Neural progenitor cell (in vitro differentiated cells): Measurements from ENCODE around the gene ANKRD33. TPM values are rescaled to one million over a fixed set of nuclear protein-coding genes. Genes with fewer than 3 reads are reported as not detected.
A peak's percentile ranks its signal among the peaks of the same experiment; 100 is the strongest.
"Not testable (repeated sequence)": the region's sequence is repeated elsewhere in the genome, so short reads cannot be mapped to it uniquely, and the experiment has no call there.

ENCODE experiments used
- DNase-seq: peaks from one replicate; pipeline ENCODE4 v3.0.0-alpha.2; 2016; ENCODE audit warnings: low spot score
- H2AFZ ChIP-seq: fragments of 200-600 bp; sonication (generic); replicated peaks from 2 replicates; pipeline ENCODE4 v1.6.1; 2016; ENCODE audit warnings: antibody characterized with exemption
- H3F3A ChIP-seq: fragments of 200-600 bp; sonication (generic); 2 replicates; pipeline ENCODE4 v1.6.1; 2016; ENCODE audit warnings: antibody characterized with exemption, low read depth
- H3K27ac ChIP-seq: fragments of 200-600 bp; sonication (generic); 2 replicates; pipeline ENCODE4 v1.5.1; 2016; ENCODE audit warnings: mild to moderate bottlenecking
- H3K27me3 ChIP-seq: fragments of 200-600 bp; sonication (generic); 2 replicates; pipeline ENCODE4 v1.6.1; 2016; ENCODE audit warnings: mild to moderate bottlenecking, moderate library complexity
- H3K36me3 ChIP-seq: fragments of 200-600 bp; sonication (generic); 2 replicates; pipeline ENCODE4 v1.5.1; 2016
- H3K4me1 ChIP-seq: fragments of 200-600 bp; sonication (generic); 2 replicates; pipeline ENCODE4 v1.6.1; 2016; ENCODE audit warnings: mixed run types
- H3K4me2 ChIP-seq: fragments of 200-600 bp; sonication (generic); 2 replicates; pipeline ENCODE4 v1.6.1; 2016
- H3K4me3 ChIP-seq: fragments of 200-600 bp; sonication (generic); 2 replicates; pipeline ENCODE4 v1.5.1; 2016
- H3K79me2 ChIP-seq: fragments of 200-600 bp; sonication (generic); 2 replicates; pipeline ENCODE4 v1.6.1; 2016; ENCODE audit warnings: low read depth
- H3K9ac ChIP-seq: fragments of 200-600 bp; sonication (generic); 2 replicates; pipeline ENCODE4 v1.6.1; 2016
- H3K9me3 ChIP-seq: fragments of 200-600 bp; sonication (generic); 2 replicates; pipeline ENCODE4 v1.5.1; 2016; ENCODE audit warnings: low read depth
- H4K20me1 ChIP-seq: fragments of 200-600 bp; sonication (generic); 2 replicates; pipeline ENCODE4 v1.6.1; 2016; ENCODE audit warnings: low read depth
- H3K27ac Mint-ChIP-seq: 3 replicates; pipeline ENCODE4 v1.8.0; 2021; ENCODE audit warnings: mixed read lengths
- H3K27me3 Mint-ChIP-seq: 2 replicates; pipeline ENCODE4 v1.8.0; 2022; ENCODE audit warnings: low read depth, mild to moderate bottlenecking, inconsistent platforms, moderate library complexity, mixed read lengths; ENCODE audit not compliant: insufficient read depth
- H3K36me3 Mint-ChIP-seq: 3 replicates; pipeline ENCODE4 v1.8.0; 2021; ENCODE audit warnings: mixed read lengths
- H3K4me1 Mint-ChIP-seq: 3 replicates; pipeline ENCODE4 v1.8.0; 2021; ENCODE audit warnings: mixed read lengths
- H3K4me3 Mint-ChIP-seq: 3 replicates; pipeline ENCODE4 v1.8.0; 2021; ENCODE audit warnings: mild to moderate bottlenecking, moderate library complexity, mixed read lengths
- H3K9me3 Mint-ChIP-seq: 3 replicates; pipeline ENCODE4 v1.8.0; 2020; ENCODE audit warnings: mixed read lengths
- CTCF ChIP-seq: fragments of 200-600 bp; sonication (generic); IDR thresholded peaks from 2 replicates; pipeline ENCODE4 v1.5.1; 2017; ENCODE audit warnings: antibody characterized with exemption, mild to moderate bottlenecking
- EZH2 ChIP-seq: fragments of 200-600 bp; sonication (generic); IDR thresholded peaks from 2 replicates; pipeline ENCODE4 v1.6.1; 2017; ENCODE audit warnings: antibody characterized with exemption, mild to moderate bottlenecking, moderate library complexity
- EZH2phosphoT487 ChIP-seq: fragments of 200-600 bp; sonication (generic); IDR thresholded peaks from 2 replicates; pipeline ENCODE4 v1.6.1; 2017; ENCODE audit warnings: antibody characterized with exemption
- total RNA-seq: library from RNA; depleted of rRNA; stranded (reverse); fragments of >200 nt; gene quantifications from 2 replicates; pipeline ENCODE4 v1.2.3, GENCODE V29; 2015; ENCODE audit warnings: low replicate concordance

ANKRD33 gene
- total RNA-seq, 1 donor from 2014 or later, result 0.39 TPM

GRCh38 chr12:51885294-51886020, 2.4 kb upstream of the ANKRD33 start:
- not testable (repeated sequence) for H3K79me2 ChIP-seq, H3K27me3 ChIP-seq, H3K4me3 ChIP-seq, DNase-seq, H3K27ac Mint-ChIP-seq, H3F3A ChIP-seq, H3K9me3 Mint-ChIP-seq, H4K20me1 ChIP-seq, H3K27ac ChIP-seq, H3K4me1 ChIP-seq, H3K4me2 ChIP-seq, H3K9me3 ChIP-seq, H3K4me3 Mint-ChIP-seq, H3K36me3 ChIP-seq, H3K36me3 Mint-ChIP-seq, H3K9ac ChIP-seq, H2AFZ ChIP-seq
- Mint-ChIP-seq H3K27me3 (peaks cover 21% of the 10 kb centered on the region), H3K4me1 (peaks cover 13% of the 10 kb centered on the region)

- no peaks in the 10 kb centered on the region for H3K9me3 ChIP-seq
- H4K20me1 ChIP-seq, result no peaks in the 10 kb centered on the region
- H3F3A ChIP-seq, result no peaks in the 10 kb centered on the region
- TF ChIP-seq EZH2phosphoT487, result no peak
- TF ChIP-seq EZH2, result no peak
- TF ChIP-seq CTCF, result no peak
- no peak for DNase-seq
- no peak overlapping the region for H3K27ac Mint-ChIP-seq
- H3K27me3 ChIP-seq, result peaks cover 3% of the 10 kb centered on the region
- peak overlapping the region; percentile 66 for H2AFZ ChIP-seq
- peaks cover 13% of the 10 kb centered on the region for H3K4me1 Mint-ChIP-seq
- no peaks in the 10 kb centered on the region for H3K36me3 Mint-ChIP-seq
- H3K27ac ChIP-seq, result no peak overlapping the region
- peaks cover 22% of the 10 kb centered on the region for H3K27me3 Mint-ChIP-seq
- H3K4me1 ChIP-seq, result peaks cover 6% of the 10 kb centered on the region
- H3K4me3 Mint-ChIP-seq, result no peak overlapping the region
- H3K79me2 ChIP-seq, result no peaks in the 10 kb centered on the region
- H3K9me3 Mint-ChIP-seq, result no peaks in the 10 kb centered on the region
- no peak overlapping the region for H3K4me3 ChIP-seq
- no peak overlapping the region for H3K4me2 ChIP-seq
- H3K36me3 ChIP-seq, result no peaks in the 10 kb centered on the region
- no peak overlapping the region for H3K9ac ChIP-seq
Observed at GRCh38 chr12:51886021-51886710, 1.7 kb upstream of the ANKRD33 start.

GRCh38 chr12:51888316-51889215, 663 bp downstream of the ANKRD33 start:
- H2AFZ ChIP-seq, result no peak overlapping the region
- peak overlapping the region; percentile 33 for H3K4me3 ChIP-seq
- H3K4me2 ChIP-seq, result peak overlapping the region; percentile 70
- Mint-ChIP-seq H3K27me3 (peaks cover 24% of the 10 kb centered on the region), H3K9me3 (no peaks in the 10 kb centered on the region), H3K27ac (peak overlapping the region; percentile 53), H3K4me3 (peak overlapping the region; percentile 63), H3K36me3 (no peaks in the 10 kb centered on the region), H3K4me1 (peaks cover 13% of the 10 kb centered on the region)
- no peaks in the 10 kb centered on the region for H3K9me3 ChIP-seq
- no peak overlapping the region for H3K27ac ChIP-seq
- H3K36me3 ChIP-seq, result no peaks in the 10 kb centered on the region
- no peak overlapping the region for H3K9ac ChIP-seq
- peaks cover 6% of the 10 kb centered on the region for H3K4me1 ChIP-seq
- TF ChIP-seq EZH2phosphoT487 (no peak), CTCF (no peak), EZH2 (no peak)
- H4K20me1 ChIP-seq, result no peaks in the 10 kb centered on the region
- peaks cover 5% of the 10 kb centered on the region for H3F3A ChIP-seq
- DNase-seq, result no peak
- no peaks in the 10 kb centered on the region for H3K79me2 ChIP-seq
- H3K27me3 ChIP-seq, result peaks cover 3% of the 10 kb centered on the region
